Measurements from ENCODE around the gene TBC1D10B. TPM values are rescaled to one million over a fixed set of nuclear protein-coding genes. Genes with fewer than 3 reads are reported as not detected.
"Not testable (repeated sequence)": the region's sequence is repeated elsewhere in the genome, so short reads cannot be mapped to it uniquely, and the experiment has no call there.

The TBC1D10B gene
- polyA plus RNA-seq, 4 donors = 30.9 to 39.2 (median 34.3) TPM

GRCh38 chr16:30357715-30358576 lies 12.3 kb downstream of the TBC1D10B start:
- DNase-seq (ENCODE audit: low read depth in 4 of 4, low spot score in 3 of 4) = no peak

DNA sequence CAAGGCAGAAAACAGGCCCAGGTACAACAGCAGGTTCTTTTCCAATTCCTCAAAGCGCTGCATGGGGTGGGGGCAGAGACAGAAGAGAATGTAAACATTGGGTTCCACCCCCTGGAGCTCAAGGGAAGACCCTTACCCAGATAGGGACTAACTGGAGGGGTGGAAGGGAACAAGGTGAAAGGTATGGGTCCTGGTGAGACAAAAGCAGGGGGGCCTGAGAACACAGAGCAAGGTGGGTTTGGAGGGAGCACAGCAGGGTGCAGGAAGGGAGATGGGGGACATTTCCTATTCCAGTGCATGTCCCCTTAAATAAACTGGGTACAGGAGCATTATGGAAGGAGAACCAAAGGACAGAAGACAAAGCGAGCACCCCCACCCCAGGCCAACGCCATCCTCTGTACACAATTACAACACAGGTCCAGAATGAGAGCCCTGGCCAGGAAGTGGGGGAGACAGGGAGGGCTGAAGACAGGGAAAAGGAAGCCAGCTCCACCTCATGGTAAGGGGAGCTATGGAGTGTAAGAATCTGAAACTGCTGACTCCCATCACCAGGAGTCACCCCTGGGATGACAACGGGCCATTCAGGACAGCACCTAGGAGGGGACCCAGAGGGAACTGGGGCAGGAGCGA lies 13.1 kb downstream of the TBC1D10B start:
- no peak for DNase-seq (ENCODE audit: low read depth in 4 of 4, low spot score in 3 of 4)

DNA sequence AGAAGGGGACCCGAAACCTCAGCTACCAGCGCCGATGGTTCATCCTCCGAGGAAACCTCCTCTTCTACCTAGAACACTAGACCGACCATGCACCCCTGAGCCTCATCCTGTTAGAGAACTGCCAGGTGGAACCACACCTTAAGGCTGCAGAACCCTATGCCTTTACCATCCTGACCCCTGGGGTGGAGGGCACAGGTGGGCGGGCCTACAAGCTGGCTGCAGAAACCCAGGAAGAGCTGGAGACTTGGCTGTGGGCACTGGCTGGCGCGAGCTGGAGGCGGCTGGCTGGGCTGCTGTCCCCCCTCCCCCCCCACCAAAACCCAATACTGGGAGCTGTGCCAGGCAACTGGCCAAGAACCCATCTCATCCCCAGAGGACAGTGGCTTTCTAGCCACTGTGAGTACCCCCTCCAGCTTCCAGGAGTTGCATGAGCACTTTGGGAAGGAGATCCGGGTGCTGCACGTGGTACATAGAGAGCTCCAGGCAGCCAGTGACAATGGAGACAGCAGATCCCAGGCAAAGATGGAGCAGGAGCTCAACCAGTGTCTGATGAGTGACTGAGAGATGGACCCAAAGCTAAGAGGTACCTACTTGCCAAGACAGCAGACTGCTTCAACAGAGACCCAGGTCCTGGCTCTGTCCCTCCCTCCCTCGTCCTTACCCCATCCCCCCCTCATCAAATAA lies 13.8 kb downstream of the TBC1D10B start:
- no peak for DNase-seq (ENCODE audit: low read depth in 4 of 4, low spot score in 3 of 4)

DNA sequence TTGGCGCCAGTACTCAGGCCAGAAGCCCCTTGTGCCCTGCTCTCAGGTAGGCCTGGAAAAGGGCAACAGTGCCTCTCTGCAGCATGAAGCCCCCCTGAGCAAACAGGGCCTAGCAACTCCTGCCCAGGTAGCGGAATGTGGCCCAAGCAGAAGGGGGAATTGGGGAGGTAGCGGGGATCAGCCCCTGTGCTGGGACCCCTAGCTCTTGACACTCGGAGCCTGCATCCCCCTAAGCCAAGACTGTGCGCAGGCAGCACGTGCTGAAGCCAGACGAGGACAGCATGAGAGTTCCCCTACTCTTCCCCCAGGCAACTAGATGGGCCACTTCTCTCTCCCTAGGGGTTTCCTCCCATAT lies 14.4 kb downstream of the TBC1D10B start:
- no peak for DNase-seq (ENCODE audit: low read depth in 4 of 4, low spot score in 3 of 4)

DNA sequence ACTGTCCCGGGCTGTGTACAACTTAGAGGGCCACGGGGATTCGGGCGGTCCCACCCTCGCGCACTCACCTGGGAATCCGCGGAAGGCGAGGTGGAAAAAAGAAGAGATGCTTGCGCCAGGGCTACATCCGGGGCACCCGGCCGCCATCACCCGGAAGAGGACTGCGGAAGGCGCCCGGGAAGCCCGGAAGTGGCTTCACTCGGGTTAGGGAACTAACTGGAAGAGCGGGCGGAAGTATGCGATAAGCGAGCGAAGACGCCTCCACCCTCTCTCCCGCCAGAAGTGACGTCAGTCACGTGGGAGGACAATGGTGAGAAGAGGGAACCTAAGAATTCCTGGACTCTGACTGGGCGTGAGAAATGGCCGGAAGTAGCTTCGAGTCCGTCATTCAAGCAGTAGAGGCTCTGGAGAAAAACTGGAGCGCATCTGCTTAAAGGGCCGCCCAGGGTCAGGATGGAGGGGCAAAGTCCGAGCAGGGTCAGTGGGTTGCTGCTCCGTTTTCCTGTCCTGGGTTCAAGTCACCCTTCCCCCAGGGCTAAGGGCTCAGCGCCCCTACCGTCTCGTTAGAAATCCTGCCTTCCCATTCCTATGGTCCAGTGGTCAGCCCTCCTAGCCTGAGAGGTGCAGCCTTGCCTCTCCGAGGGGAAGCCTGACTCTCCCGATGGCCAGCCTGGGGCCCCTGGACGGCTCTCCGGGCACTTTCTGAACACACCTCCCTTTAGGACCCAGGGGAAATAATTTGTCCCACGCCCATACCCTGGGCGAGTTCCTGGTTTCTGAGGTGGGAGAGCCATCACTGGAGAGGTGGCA lies 14.9 kb downstream of the TBC1D10B start, which contains the start of gene CD2BP2:
Gene CD2BP2 (minus strand): TSS at position 165 of the 810 bp plus-strand sequence. CDS start 627 bp downstream, outside the sequence.
- DNase-seq (ENCODE audit: low read depth in 4 of 4, low spot score in 3 of 4) = peak; percentile 97 to 100 (median 99)

- DNase-seq (ENCODE audit: low read depth in 4 of 4, low spot score in 3 of 4) = no peak
Observed at GRCh38 chr16:30354423-30355143, 15.7 kb downstream of the TBC1D10B start.

DNA sequence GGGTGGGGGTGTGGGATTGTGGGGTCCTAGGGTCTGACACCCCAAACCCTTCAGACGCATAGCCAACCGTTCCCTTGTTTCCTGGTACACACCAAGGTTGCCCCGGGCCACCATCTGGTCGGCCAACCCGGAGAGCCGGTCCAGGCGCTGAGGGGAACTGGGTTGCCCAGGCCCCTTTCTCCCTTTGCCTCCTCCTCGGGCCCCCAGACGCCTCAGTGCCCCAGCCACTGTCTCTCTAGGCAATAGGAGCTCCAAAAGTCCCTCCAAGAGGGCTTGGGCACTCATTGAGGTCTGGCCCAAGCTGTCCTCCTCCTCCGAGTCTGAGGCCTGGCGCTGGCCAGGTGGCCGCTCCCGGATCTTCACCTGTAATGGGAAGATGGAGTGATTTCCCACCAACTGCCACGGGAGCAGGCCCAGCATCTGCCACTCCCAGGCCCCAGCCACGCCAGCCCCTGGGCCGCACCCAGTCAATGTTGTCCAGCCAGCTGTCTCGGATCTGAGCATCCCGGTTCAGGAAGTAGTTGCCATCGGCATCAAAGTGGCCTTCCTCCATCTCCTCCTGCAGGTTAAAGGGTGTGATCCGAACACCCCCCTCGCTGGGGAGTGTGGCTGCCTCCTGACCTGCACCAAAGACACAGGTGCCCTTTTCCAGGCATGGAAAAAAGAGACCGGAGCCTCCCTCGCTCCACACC lies 16.7 kb downstream of the TBC1D10B start:
- no peak for DNase-seq (ENCODE audit: low read depth in 4 of 4, low spot score in 3 of 4)

- DNase-seq (ENCODE audit: low read depth in 4 of 4, low spot score in 3 of 4) = no peak
Observed at GRCh38 chr16:30352488-30353401, 17.5 kb downstream of the TBC1D10B start.

- no peak for DNase-seq (ENCODE audit: low read depth in 4 of 4, low spot score in 3 of 4)
Observed at GRCh38 chr16:30351586-30352419, 18.5 kb downstream of the TBC1D10B start.

GRCh38 chr16:30351001-30351441 lies 19.3 kb downstream of the TBC1D10B start:
- no peak for DNase-seq (ENCODE audit: low read depth in 4 of 4, low spot score in 3 of 4)

DNA sequence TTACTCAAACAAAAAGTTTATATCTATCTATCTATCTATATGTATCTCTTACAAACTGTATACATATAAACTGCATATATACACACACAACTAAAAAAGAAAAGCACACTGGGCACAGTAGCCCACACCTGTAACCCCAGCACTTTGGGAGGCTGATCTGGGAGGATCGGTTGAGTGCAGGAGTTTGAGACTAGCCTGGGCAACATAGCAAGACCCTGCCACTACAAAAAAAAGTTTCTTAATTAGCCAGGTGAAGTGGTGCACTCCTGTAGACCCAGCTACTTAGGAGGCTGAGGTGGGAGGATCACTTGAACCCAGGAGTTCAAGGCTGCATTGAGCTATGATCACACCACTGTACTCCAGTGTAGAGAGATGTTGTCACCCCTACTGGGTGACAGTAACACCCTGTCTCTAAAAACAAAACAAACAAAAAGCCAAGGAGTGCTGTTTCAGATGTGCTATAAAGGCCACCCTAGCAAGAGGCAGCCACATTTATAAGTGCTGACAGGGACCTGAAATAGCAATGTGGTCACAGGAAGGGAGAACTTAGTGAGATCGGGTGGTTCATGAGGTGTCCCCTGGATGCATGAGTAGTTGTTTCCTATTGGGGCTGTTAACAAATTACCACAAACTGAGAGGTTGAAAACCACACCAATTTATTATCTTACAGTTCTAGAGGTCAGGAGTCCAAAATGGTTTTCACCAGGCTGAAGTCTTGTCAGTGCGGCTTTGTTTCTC lies 20.0 kb downstream of the TBC1D10B start:
- DNase-seq (ENCODE audit: low read depth in 4 of 4, low spot score in 3 of 4) = no peak

DNA sequence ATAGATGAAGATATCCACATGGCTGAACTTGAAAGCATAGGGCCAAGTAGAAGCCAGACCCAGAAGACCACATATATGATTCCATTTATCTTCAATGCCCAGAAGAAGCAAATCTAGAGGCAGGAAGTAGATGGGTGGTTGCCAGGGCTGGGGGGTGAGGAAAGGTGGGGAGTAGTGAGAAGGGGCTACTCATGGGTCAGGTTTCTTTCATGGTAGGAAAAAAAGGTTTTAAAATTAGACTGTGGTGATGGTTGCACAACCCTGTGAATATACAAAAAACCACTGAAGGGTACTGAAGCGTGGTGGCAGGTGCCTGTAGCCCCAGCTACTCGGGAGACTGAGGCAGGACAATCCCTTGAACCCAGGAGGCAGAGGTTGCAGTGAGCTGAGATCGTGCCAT lies 20.6 kb downstream of the TBC1D10B start:
- no peak for DNase-seq (ENCODE audit: low read depth in 4 of 4, low spot score in 3 of 4)

GRCh38 chr16:30348929-30349328 lies 21.4 kb downstream of the TBC1D10B start:
- no peak for DNase-seq (ENCODE audit: low read depth in 4 of 4, low spot score in 3 of 4)

- no peak for DNase-seq (ENCODE audit: low read depth in 4 of 4, low spot score in 3 of 4)
Observed at GRCh38 chr16:30348113-30348512, 22.2 kb downstream of the TBC1D10B start.

DNA sequence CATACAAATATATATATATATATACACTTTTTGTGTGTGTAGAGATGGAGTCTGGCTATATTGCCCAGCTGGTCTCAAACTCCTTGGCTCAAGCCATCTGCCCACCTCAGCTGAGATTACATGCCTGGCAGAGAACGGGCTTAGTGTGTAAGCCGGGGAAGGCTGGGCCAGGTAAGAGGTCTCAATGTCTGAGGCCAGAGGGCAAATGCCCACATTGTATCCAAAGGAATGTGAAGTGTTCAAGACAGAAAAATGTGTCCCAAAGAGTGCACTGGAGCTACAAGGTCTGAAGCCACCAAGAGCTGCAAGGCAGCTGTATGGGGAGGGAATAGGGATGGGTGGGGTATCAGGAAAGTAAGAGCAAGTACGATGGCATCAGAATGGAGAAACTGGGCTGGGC lies 24.0 kb downstream of the TBC1D10B start:
- DNase-seq (ENCODE audit: low read depth in 4 of 4, low spot score in 3 of 4) = no peak

- DNase-seq (ENCODE audit: low read depth in 4 of 4, low spot score in 3 of 4) = not testable (repeated sequence)
Observed at GRCh38 chr16:30343491-30343820, 26.8 kb downstream of the TBC1D10B start.
